Measurements from ENCODE around the gene BCL2L12. TPM values are rescaled to one million over a fixed set of nuclear protein-coding genes. Genes with fewer than 3 reads are reported as not detected.

BCL2L12 gene
- total RNA-seq, 4 donors from 2014 or later, result 4.2 to 9.9 (median 6.0) TPM

GRCh38 chr19:49685845-49686332 lies 20.2 kb downstream of the BCL2L12 start:
- intact Hi-C loops (cut with DNase I), result no loop called here
- Histone ChIP-seq H3K36me3 (peaks cover 52 to 76% (median 71%) of the 10 kb centered on the region in 4 donors), H3K4me1 (peaks cover 25 to 42% (median 28%) of the 10 kb centered on the region in 4 donors), H3K27me3 (peaks cover 0 to 24% (median 7%) of the 10 kb centered on the region in 4 donors), H3K9me3 (no peaks in the 10 kb centered on the region), H3K4me3 (peak overlapping the region in 1 of 4 donors; percentile 2), H3K27ac (replicated peaks in 1 of 4) (peak overlapping the region in 1 of 4 donors; percentile 66)
- TF ChIP-seq EP300 (IDR thresholded peaks at IDR 0.05), result no peak
- TF ChIP-seq POLR2AphosphoS5 (IDR thresholded peaks at IDR 0.05), result no peak
- no peak for TF ChIP-seq CTCF (IDR thresholded peaks at IDR 0.05)
- no peak for TF ChIP-seq POLR2A (IDR thresholded peaks at IDR 0.05; ENCODE audit: low read depth)
- 80% methylated on average over 17 of the region's 23 CpGs for WGBS
- DNase-seq (ENCODE audit: extremely low spot score), result no peak

GRCh38 chr19:49686503-49687088 lies 20.9 kb downstream of the BCL2L12 start:
- WGBS, result 89% methylated on average over 18 of the region's 27 CpGs
- peaks cover 27 to 41% (median 29%) of the 10 kb centered on the region in 4 donors for H3K4me1 ChIP-seq
- no peaks in the 10 kb centered on the region for H3K9me3 ChIP-seq
- peaks cover 0 to 31% (median 11%) of the 10 kb centered on the region in 4 donors for H3K27me3 ChIP-seq
- TF ChIP-seq POLR2AphosphoS5 (IDR thresholded peaks at IDR 0.05), result no peak
- TF ChIP-seq CTCF (IDR thresholded peaks at IDR 0.05), result no peak
- TF ChIP-seq POLR2A (IDR thresholded peaks at IDR 0.05; ENCODE audit: low read depth), result no peak
- no peak for TF ChIP-seq EP300 (IDR thresholded peaks at IDR 0.05)
- intact Hi-C loops (cut with DNase I), result no loop called here
- peaks cover 52 to 69% (median 63%) of the 10 kb centered on the region in 4 donors for H3K36me3 ChIP-seq
- no peak for DNase-seq (ENCODE audit: extremely low spot score)
- H3K27ac ChIP-seq (replicated peaks in 1 of 4), result peak overlapping the region in 2 of 4 donors; percentile 36 to 66
- peak overlapping the region in 1 of 4 donors; percentile 2 for H3K4me3 ChIP-seq

- TF ChIP-seq POLR2AphosphoS5 (IDR thresholded peaks at IDR 0.05) (no peak), CTCF (IDR thresholded peaks at IDR 0.05) (no peak), EP300 (IDR thresholded peaks at IDR 0.05) (no peak), POLR2A (IDR thresholded peaks at IDR 0.05; ENCODE audit: low read depth) (no peak)
- Histone ChIP-seq H3K27me3 (peaks cover 0 to 37% (median 13%) of the 10 kb centered on the region in 4 donors), H3K9me3 (no peaks in the 10 kb centered on the region), H3K4me1 (peaks cover 31 to 41% (median 33%) of the 10 kb centered on the region in 4 donors), H3K4me3 (peak overlapping the region in 1 of 4 donors; percentile 3), H3K36me3 (peaks cover 46 to 64% (median 58%) of the 10 kb centered on the region in 4 donors), H3K27ac (replicated peaks in 1 of 4) (peak overlapping the region in 3 of 4 donors; percentile 31 to 66 (median 36))
- 68% methylated on average over 12 of the region's 12 CpGs for WGBS
- no peak for DNase-seq (ENCODE audit: extremely low spot score)
- intact Hi-C loops (cut with DNase I), result no loop called here
Observed at GRCh38 chr19:49687150-49687549, 21.4 kb downstream of the BCL2L12 start.

GRCh38 chr19:49687566-49688316 lies 22.0 kb downstream of the BCL2L12 start:
- intact Hi-C loops (cut with DNase I), result no loop called here
- peak overlapping the region; percentile 38 to 66 (median 52) for H3K27ac ChIP-seq (replicated peaks in 1 of 4)
- peaks cover 31 to 41% (median 33%) of the 10 kb centered on the region in 4 donors for H3K4me1 ChIP-seq
- TF ChIP-seq EP300 (IDR thresholded peaks at IDR 0.05), result no peak
- no peak for TF ChIP-seq POLR2A (IDR thresholded peaks at IDR 0.05; ENCODE audit: low read depth)
- TF ChIP-seq POLR2AphosphoS5 (IDR thresholded peaks at IDR 0.05), result no peak
- no peak for TF ChIP-seq CTCF (IDR thresholded peaks at IDR 0.05)
- no peaks in the 10 kb centered on the region for H3K9me3 ChIP-seq
- 62% methylated on average over 15 of the region's 26 CpGs for WGBS
- H3K27me3 ChIP-seq, result peaks cover 0 to 42% (median 13%) of the 10 kb centered on the region in 4 donors
- no peak for DNase-seq (ENCODE audit: extremely low spot score)
- H3K36me3 ChIP-seq, result peaks cover 40 to 58% (median 52%) of the 10 kb centered on the region in 4 donors
- H3K4me3 ChIP-seq, result peak overlapping the region; percentile 16 to 56 (median 51)
